ENCODE measurements around the gene CEP170B. TPM values are rescaled to one million over a fixed set of nuclear protein-coding genes. Genes with fewer than 3 reads are reported as not detected.

The CEP170B gene
- total and polyA plus RNA-seq, 2 donors (not counting 3 experiments of a cell fraction or from before 2014, with no cell fraction given): 13.9 to 38.6 TPM

- no peak overlapping the region for H3K9ac ChIP-seq (replicated peaks; ENCODE audit: extremely low read depth, insufficient read depth, low read length)
- H3K27ac ChIP-seq (ENCODE audit: insufficient read depth, low read depth, low read length): no peak overlapping the region
- H3K27me3 ChIP-seq (ENCODE audit: control insufficient read depth in 2 of 2, insufficient read depth in 2 of 2, low read length in 2 of 2): no peaks in the 10 kb centered on the region
- BruUV-seq (replicated peaks): TSS peak; percentile 38
- ChIA-PET CTCF (interaction anchor here (0.7 to 2.9 kb wide), 11 partner anchors 10 to 191 kb away, joined by 3 to 14 read pairs (median 4); partner anchors contain the start of gene PLD4), POLR2A (no interaction called here)
- no peaks in the 10 kb centered on the region for H3K79me2 ChIP-seq (ENCODE audit: control insufficient read depth, insufficient read depth, low read length)
- no peak overlapping the region for H3K4me3 ChIP-seq (replicated peaks in 1 of 3; ENCODE audit: insufficient read depth in 1 of 3, low read depth in 1 of 3, low read length in 3 of 3)
- H3K36me3 ChIP-seq (ENCODE audit: control insufficient read depth in 2 of 2, extremely low read depth in 1 of 2, insufficient read depth in 2 of 2, low read length in 2 of 2): no peaks in the 10 kb centered on the region
- no peak for FAIRE-seq
- H3K9me1 ChIP-seq (replicated peaks; ENCODE audit: control insufficient read depth, extremely low read depth, insufficient read depth, low read length): no peaks in the 10 kb centered on the region
- no peak for DNase-seq (ENCODE audit: low read depth, low spot score)
- no peaks in the 10 kb centered on the region for H4K20me1 ChIP-seq (replicated peaks; ENCODE audit: control insufficient read depth, extremely low read depth, insufficient read depth, low read length)
- H3K4me1 ChIP-seq (ENCODE audit: control insufficient read depth, extremely low read depth, insufficient read depth, low read length): peaks cover 16% of the 10 kb centered on the region
- no peaks in the 10 kb centered on the region for H3K9me3 ChIP-seq (replicated peaks; ENCODE audit: control insufficient read depth, insufficient read depth, low read length)
- intact Hi-C loops (cut with micrococcal nuclease) (no loop called here), dilution Hi-C loops (cut with MboI; ENCODE audit: extremely low pct_ligation_motif_present, low sequenced_read_pairs) (no loop called here)
- H3K4me2 ChIP-seq (ENCODE audit: insufficient read depth, low read length): no peak overlapping the region
- TF ChIP-seq JUN (IDR thresholded peaks at IDR 0.05; ENCODE audit: borderline replicate concordance, insufficient read depth, insufficient read length, low read depth) (no peak), EZH2 (IDR thresholded peaks at IDR 0.05; ENCODE audit: borderline replicate concordance, low read depth, low read length, severe bottlenecking) (no peak), MAX (IDR thresholded peaks at IDR 0.05; ENCODE audit: insufficient read depth, insufficient read length) (no peak), MYC (IDR thresholded peaks at IDR 0.05; ENCODE audit: low read depth, low read length) (no peak), POLR2A (IDR thresholded peaks at IDR 0.05; ENCODE audit: low read depth, low read length) (no peak), FOS (IDR thresholded peaks at IDR 0.05; ENCODE audit: borderline replicate concordance, insufficient read depth, low read length) (no peak), GATA2 (IDR thresholded peaks at IDR 0.05; ENCODE audit: insufficient read depth, insufficient read length, low read depth, low read length) (no peak), POLR2AphosphoS5 (IDR thresholded peaks at IDR 0.05; ENCODE audit: insufficient read depth, low read depth, low read length) (no peak)
- TF ChIP-seq, protein P1, sequence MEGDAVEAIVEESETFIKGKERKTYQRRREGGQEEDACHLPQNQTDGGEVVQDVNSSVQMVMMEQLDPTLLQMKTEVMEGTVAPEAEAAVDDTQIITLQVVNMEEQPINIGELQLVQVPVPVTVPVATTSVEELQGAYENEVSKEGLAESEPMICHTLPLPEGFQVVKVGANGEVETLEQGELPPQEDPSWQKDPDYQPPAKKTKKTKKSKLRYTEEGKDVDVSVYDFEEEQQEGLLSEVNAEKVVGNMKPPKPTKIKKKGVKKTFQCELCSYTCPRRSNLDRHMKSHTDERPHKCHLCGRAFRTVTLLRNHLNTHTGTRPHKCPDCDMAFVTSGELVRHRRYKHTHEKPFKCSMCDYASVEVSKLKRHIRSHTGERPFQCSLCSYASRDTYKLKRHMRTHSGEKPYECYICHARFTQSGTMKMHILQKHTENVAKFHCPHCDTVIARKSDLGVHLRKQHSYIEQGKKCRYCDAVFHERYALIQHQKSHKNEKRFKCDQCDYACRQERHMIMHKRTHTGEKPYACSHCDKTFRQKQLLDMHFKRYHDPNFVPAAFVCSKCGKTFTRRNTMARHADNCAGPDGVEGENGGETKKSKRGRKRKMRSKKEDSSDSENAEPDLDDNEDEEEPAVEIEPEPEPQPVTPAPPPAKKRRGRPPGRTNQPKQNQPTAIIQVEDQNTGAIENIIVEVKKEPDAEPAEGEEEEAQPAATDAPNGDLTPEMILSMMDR (IDR thresholded peaks at IDR 0.05; ENCODE audit: extremely low read depth in 1 of 2, insufficient read depth in 1 of 2, low read depth in 1 of 2, low read length in 2 of 2): no peak
- H2AFZ ChIP-seq (ENCODE audit: low read depth, low read length): no peak overlapping the region
Observed at GRCh38 chr14:104895207-104895785, 30.2 kb downstream of the CEP170B start.
